ENCODE measurements around the gene C17orf50. TPM values are rescaled to one million over a fixed set of nuclear protein-coding genes. Genes with fewer than 3 reads are reported as not detected.

C17orf50 gene
- total RNA-seq, 1 experiment from 2014 or later: not detected

- Histone ChIP-seq H2AFZ (ENCODE audit: low read length) (no peak overlapping the region), H3K27me3 (ENCODE audit: low read length) (no peaks in the 10 kb centered on the region), H3F3A (ENCODE audit: low read length, unreplicated experiment) (no peaks in the 10 kb centered on the region), H3K36me3 (ENCODE audit: low read depth, low read length) (no peaks in the 10 kb centered on the region), H3K4me3 (ENCODE audit: low read length) (no peak overlapping the region), H3K79me2 (ENCODE audit: low read length) (no peaks in the 10 kb centered on the region), H3K4me2 (ENCODE audit: low read length) (no peak overlapping the region), H3K27ac (ENCODE audit: low read length) (no peak overlapping the region), H3K9ac (ENCODE audit: low read length) (no peak overlapping the region), H3K9me3 (ENCODE audit: low read length) (no peaks in the 10 kb centered on the region), H3K4me1 (ENCODE audit: insufficient read depth, low read length) (no peaks in the 10 kb centered on the region), H4K20me1 (ENCODE audit: low read length) (no peaks in the 10 kb centered on the region), H3K9me2 (replicated peaks; ENCODE audit: low read length) (no peaks in the 10 kb centered on the region)
- no TSS peak for BruUV-seq (replicated peaks)
- intact Hi-C loops (cut with micrococcal nuclease): no loop called here
- DNase-seq (no peak), ATAC-seq (no peak)
- TF ChIP-seq EZH2phosphoT487 (IDR thresholded peaks at IDR 0.05; ENCODE audit: borderline replicate concordance, low read length) (no peak), CTCF (conservative IDR thresholded peaks at IDR 0.05; ENCODE audit: low read depth, low read length) (no peak), EZH2 (IDR thresholded peaks at IDR 0.05; ENCODE audit: low read length, unreplicated experiment) (no peak)
- POLR2A ChIA-PET (ENCODE audit: unreplicated experiment): no interaction called here
- CTCF ChIA-PET: interaction anchor here (0.6 kb wide), 1 partner anchor 185 kb away, joined by 5 read pairs; no protein-coding TSS in a partner anchor
These were observed 19.4 kb upstream of the C17orf50 start for GRCh38 chr17:35740997-35741931.

GRCh38 chr17:35742496-35742895, 18.2 kb upstream of the C17orf50 start:
- CTCF ChIA-PET: no interaction called here

More at GRCh38 chr17:35742496-35742895, 18.2 kb upstream of the C17orf50 start:
- H3K79me2 ChIP-seq (ENCODE audit: low read length): no peaks in the 10 kb centered on the region
- no peaks in the 10 kb centered on the region for H3K4me1 ChIP-seq (ENCODE audit: insufficient read depth, low read length)
- no peak for DNase-seq
- intact Hi-C loops (cut with micrococcal nuclease): no loop called here
- H3K27me3 ChIP-seq (ENCODE audit: low read length): no peaks in the 10 kb centered on the region
- H3K9ac ChIP-seq (ENCODE audit: low read length): no peak overlapping the region
- no peak overlapping the region for H3K27ac ChIP-seq (ENCODE audit: low read length)
- TF ChIP-seq EZH2phosphoT487 (IDR thresholded peaks at IDR 0.05; ENCODE audit: borderline replicate concordance, low read length) (no peak), CTCF (conservative IDR thresholded peaks at IDR 0.05; ENCODE audit: low read depth, low read length) (no peak), EZH2 (IDR thresholded peaks at IDR 0.05; ENCODE audit: low read length, unreplicated experiment) (no peak)
- no peaks in the 10 kb centered on the region for H3K36me3 ChIP-seq (ENCODE audit: low read depth, low read length)
- H3K9me2 ChIP-seq (replicated peaks; ENCODE audit: low read length): no peaks in the 10 kb centered on the region
- H2AFZ ChIP-seq (ENCODE audit: low read length): no peak overlapping the region
- H3F3A ChIP-seq (ENCODE audit: low read length, unreplicated experiment): no peaks in the 10 kb centered on the region
- POLR2A ChIA-PET (ENCODE audit: unreplicated experiment): no interaction called here
- no peak for ATAC-seq
- H3K9me3 ChIP-seq (ENCODE audit: low read length): no peaks in the 10 kb centered on the region
- no peak overlapping the region for H3K4me3 ChIP-seq (ENCODE audit: low read length)
- H3K4me2 ChIP-seq (ENCODE audit: low read length): no peak overlapping the region
- H4K20me1 ChIP-seq (ENCODE audit: low read length): no peaks in the 10 kb centered on the region
- BruUV-seq (replicated peaks): no TSS peak

Measured in PC-3 (cell line).